H1 (cell line): ENCODE measurements around the gene CPXM1. TPM values are rescaled to one million over a fixed set of nuclear protein-coding genes. Genes with fewer than 3 reads are reported as not detected.

Source experiments
- CTCF ChIA-PET: fragments of 300-600 bp; sonication (Branson Sonifier 250); formaldehyde crosslinking; loops from one replicate; lab custom pipeline; 2021; ENCODE audit not compliant: partially characterized antibody; lab: Charles Lee
- POLR2A ChIA-PET: fragments of 300-600 bp; sonication (Branson Sonifier 250); formaldehyde crosslinking; loops from one replicate; lab custom pipeline; 2021; ENCODE audit warnings: inconsistent platforms; ENCODE audit not compliant: partially characterized antibody; lab: Charles Lee
- DNase-seq, 2 experiments: peaks; one replicate each; pipeline versions ENCODE4 v3.0.0 to v3.0.0-alpha.2; 2010 to 2022; ENCODE audit warnings: low spot score in 2 of 2, low read depth in 1 of 2, mixed read lengths in 1 of 2
- FAIRE-seq: peaks from 2 replicates; lab custom pipeline; 2011; peaks lifted over from hg19 to GRCh38; lab: Jason Lieb, UNC
- H2AFZ ChIP-seq: 2 replicates; pipeline ENCODE4 v1.8.1; 2012; ENCODE audit warnings: low read length, inconsistent platforms
- H2AK5ac ChIP-seq: 2 replicates; pipeline ENCODE4 v1.6.1; 2013; ENCODE audit warnings: low read depth, low read length
- H2BK120ac ChIP-seq: replicated peaks from 2 replicates; pipeline ENCODE3; 2013; ENCODE audit warnings: low read depth, low read length, inconsistent platforms
- H2BK12ac ChIP-seq: 2 replicates; pipeline ENCODE4 v1.6.1; 2013; ENCODE audit warnings: low read depth, low read length
- H2BK15ac ChIP-seq: 2 replicates; pipeline ENCODE4 v1.6.1; 2013; ENCODE audit warnings: low read length
- H2BK20ac ChIP-seq: 2 replicates; pipeline ENCODE4 v1.6.1; 2013; ENCODE audit warnings: low read length
- H2BK5ac ChIP-seq: 2 replicates; pipeline ENCODE4 v1.6.1; 2013; ENCODE audit warnings: low read depth, low read length
- H3K14ac ChIP-seq: 2 replicates; pipeline ENCODE4 v1.6.1; 2013; ENCODE audit warnings: inconsistent platforms; ENCODE audit not compliant: insufficient read length
- H3K18ac ChIP-seq: 2 replicates; pipeline ENCODE4 v1.6.1; 2013; ENCODE audit warnings: low read length; ENCODE audit errors: extremely low read depth
- H3K23ac ChIP-seq: 2 replicates; pipeline ENCODE4 v1.6.1; 2013; ENCODE audit warnings: inconsistent platforms; ENCODE audit not compliant: insufficient read length
- H3K23me2 ChIP-seq: 2 replicates; pipeline ENCODE4 v1.6.1; 2013; ENCODE audit warnings: low read depth, low read length
- H3K27ac ChIP-seq: 2 replicates; pipeline ENCODE4 v1.6.1; 2011; ENCODE audit warnings: low read depth, low read length, inconsistent platforms
- H3K27me3 ChIP-seq, 4 experiments: replicated peaks in 1 of 4; 1 replicate in 1 of 4; 2 replicates in 3 of 4; pipeline versions ENCODE4 v1.6.1 to v1.8.1; 2011 to 2013; ENCODE audit warnings: low read length in 3 of 4, mild to moderate bottlenecking in 3 of 4, inconsistent platforms in 2 of 4, mixed read lengths in 2 of 4, moderate library complexity in 1 of 4; ENCODE audit not compliant: control insufficient read depth in 3 of 4, insufficient read depth in 3 of 4; ENCODE audit errors: extremely low read depth in 1 of 4
- H3K36me3 ChIP-seq, 4 experiments: 2 replicates each; pipeline versions ENCODE4 v1.6.1 to v1.8.1; 2011 to 2013; ENCODE audit warnings: mild to moderate bottlenecking in 4 of 4, low read length in 3 of 4, moderate library complexity in 2 of 4, control low read depth in 1 of 4, inconsistent platforms in 1 of 4; ENCODE audit not compliant: insufficient read depth in 4 of 4, control insufficient read depth in 2 of 4
- H3K4ac ChIP-seq: replicated peaks from 2 replicates; pipeline ENCODE3; 2013; ENCODE audit warnings: low read length, low read depth, mixed read lengths, inconsistent platforms; ENCODE audit not compliant: insufficient read length
- H3K4me1 ChIP-seq, 4 experiments: replicated peaks in 1 of 4; 1 replicate in 1 of 4; 2 replicates in 3 of 4; pipeline versions ENCODE4 v1.6.1 to v1.8.1; 2011 to 2013; ENCODE audit warnings: low read length in 3 of 4, inconsistent platforms in 2 of 4, mixed read lengths in 1 of 4; ENCODE audit not compliant: insufficient read depth in 4 of 4, control insufficient read depth in 3 of 4
- H3K4me2 ChIP-seq, 2 experiments: 2 replicates each; pipeline versions ENCODE4 v1.6.1 to v1.8.1; 2011 to 2013; ENCODE audit warnings: low read depth in 2 of 2, low read length in 2 of 2, control low read depth in 1 of 2, inconsistent platforms in 1 of 2, mild to moderate bottlenecking in 1 of 2; ENCODE audit not compliant: insufficient read depth in 1 of 2
- H3K4me3 ChIP-seq, 4 experiments: fragments of 200-600, 300-600 bp in 1 of 4; sonication (generic), shearing (Covaris generic), sonication (Bioruptor Twin) in 1 of 4; 2 replicates each; pipeline versions ENCODE4 v1.5.1 to v1.8.1; 2011 to 2016; ENCODE audit warnings: low read length in 4 of 4, low read depth in 3 of 4, control low read depth in 2 of 4, inconsistent platforms in 2 of 4, mild to moderate bottlenecking in 2 of 4, mixed read lengths in 1 of 4, moderate library complexity in 1 of 4; ENCODE audit not compliant: insufficient read depth in 2 of 4; ENCODE audit errors: extremely low read depth in 1 of 4
- H3K56ac ChIP-seq: replicated peaks from 2 replicates; pipeline ENCODE3; 2013; ENCODE audit warnings: low read depth, mild to moderate bottlenecking, mixed read lengths, low read length, inconsistent platforms; ENCODE audit not compliant: insufficient read length
- H3K79me1 ChIP-seq: 2 replicates; pipeline ENCODE4 v1.6.1; 2013; ENCODE audit warnings: low read depth, low read length, control low read depth
- H3K79me2 ChIP-seq, 2 experiments: 2 replicates each; pipeline versions ENCODE4 v1.6.1 to v1.8.1; 2012 to 2013; ENCODE audit warnings: low read length in 2 of 2, mild to moderate bottlenecking in 2 of 2, inconsistent platforms in 1 of 2; ENCODE audit not compliant: insufficient read depth in 2 of 2, control insufficient read depth in 1 of 2
- H3K9ac ChIP-seq, 4 experiments: replicated peaks in 1 of 4; 1 replicate in 1 of 4; 2 replicates in 3 of 4; pipeline versions ENCODE4 v1.6.1 to v1.8.1; 2011 to 2013; ENCODE audit warnings: low read depth in 3 of 4, low read length in 3 of 4, control low read depth in 2 of 4, mild to moderate bottlenecking in 2 of 4, moderate library complexity in 2 of 4, inconsistent platforms in 1 of 4; ENCODE audit errors: extremely low read depth in 1 of 4
- H3K9me3 ChIP-seq, 2 experiments: 2 replicates each; pipeline versions ENCODE4 v1.6.1 to v1.8.1; 2012 to 2013; ENCODE audit warnings: mild to moderate bottlenecking in 2 of 2, moderate library complexity in 2 of 2, control low read depth in 1 of 2, inconsistent platforms in 1 of 2, low read depth in 1 of 2, low read length in 1 of 2, mixed read lengths in 1 of 2; ENCODE audit not compliant: insufficient read depth in 2 of 2
- H4K20me1 ChIP-seq, 2 experiments: replicated peaks in 1 of 2; 2 replicates each; pipeline versions ENCODE3 to v1.8.1; 2011 to 2013; ENCODE audit warnings: inconsistent platforms in 2 of 2, low read length in 2 of 2, mild to moderate bottlenecking in 1 of 2; ENCODE audit not compliant: insufficient read depth in 2 of 2, control insufficient read depth in 1 of 2
- H4K5ac ChIP-seq: 2 replicates; pipeline ENCODE4 v1.6.1; 2013; ENCODE audit warnings: low read length, low read depth, mixed read lengths, inconsistent platforms; ENCODE audit not compliant: insufficient read length
- H4K8ac ChIP-seq: 2 replicates; pipeline ENCODE4 v1.8.0; 2013; ENCODE audit warnings: mild to moderate bottlenecking, moderate library complexity, low read length, inconsistent platforms; ENCODE audit not compliant: insufficient read depth; ENCODE audit errors: extremely low read depth
- H4K91ac ChIP-seq: replicated peaks from 2 replicates; pipeline ENCODE3; 2013; ENCODE audit warnings: low read length, mixed read lengths, inconsistent platforms; ENCODE audit not compliant: insufficient read length
- BACH1 ChIP-seq: IDR thresholded peaks from 2 replicates; pipeline ENCODE4 v1.6.1; 2012; ENCODE audit warnings: low read length, improper control_type of control experiment
- CREB1 ChIP-seq: IDR thresholded peaks from 2 replicates; pipeline ENCODE4 v1.6.1; 2012; ENCODE audit warnings: inconsistent platforms
- HDAC6 ChIP-seq: IDR thresholded peaks from one replicate; pipeline ENCODE4 v1.7.1; 2012; ENCODE audit warnings: low read depth, mild to moderate bottlenecking, inconsistent platforms, low read length, moderate library complexity
- MAFK ChIP-seq: IDR thresholded peaks from 2 replicates; pipeline ENCODE4 v1.6.1; 2012; ENCODE audit warnings: low read depth, mild to moderate bottlenecking, improper control_type of control experiment, low read length
- SP4 ChIP-seq: IDR thresholded peaks from 2 replicates; pipeline ENCODE4 v1.6.1; 2012; ENCODE audit warnings: low read length, inconsistent platforms
- SUZ12 ChIP-seq: fragments of 200-600 bp; sonication (generic); IDR thresholded peaks from 2 replicates; pipeline ENCODE4 v1.6.1; 2012; ENCODE audit warnings: mild to moderate bottlenecking, inconsistent platforms, low read length, moderate library complexity, mixed read lengths
- TAF1 ChIP-seq: IDR thresholded peaks from 2 replicates; pipeline ENCODE4 v1.6.1; 2011; ENCODE audit warnings: mild to moderate bottlenecking, low read depth, low read length
- TAF7 ChIP-seq: optimal IDR thresholded peaks from 2 replicates; pipeline ENCODE3; 2011; ENCODE audit warnings: low read depth, mild to moderate bottlenecking, inconsistent platforms, low read length, moderate library complexity, borderline replicate concordance
- WGBS, 2 experiments: shearing (Covaris generic) in 1 of 2; methylation state at CpG; one replicate each; pipeline versions ENCODE4 v1.1.6 to v1.1.7; 2013 to 2015; ENCODE audit warnings: low lambda C conversion rate in 2 of 2, mixed read lengths in 2 of 2, inconsistent platforms in 1 of 2, low coverage in 1 of 2, missing lambda C conversion rate in 1 of 2; ENCODE audit not compliant: insufficient replicate concordance in 2 of 2, insufficient coverage in 1 of 2, insufficient read length in 1 of 2; ENCODE audit errors: extremely low coverage in 1 of 2, missing lambda C conversion rate in 1 of 2; 5-methylcytosine and 5-hydroxymethylcytosine counted together
- polyA plus RNA-seq, 7 experiments: library from polyadenylated mRNA; depleted of rRNA in 3 of 7; stranded (reverse) in 5 of 7; unstranded in 2 of 7; fragments of >200 nt in 5 of 7; fragments of 200-250 nt in 2 of 7; gene quantifications; 1 replicate in 5 of 7; 2 replicates in 1 of 7; 4 replicates in 1 of 7; pipeline versions ENCODE4 v1.2.1 to v1.2.3, GENCODE V29; 2011 to 2013; ENCODE audit warnings: missing spikeins in 2 of 7, mixed read lengths in 2 of 7
- total RNA-seq: library from RNA; stranded (reverse); fragmentation: NEBNext Ultra II Directional; extraction: Animal tissue kit (Norgen Biotek cat#: 25700); gene quantifications from 2 replicates; pipeline ENCODE4 v1.2.1, GENCODE V29; 2021
- TF ChIP-seq, protein P1 (sequence below): IDR thresholded peaks from 2 replicates; pipeline ENCODE4 v1.6.1; 2012; ENCODE audit warnings: inconsistent platforms
- TF ChIP-seq, protein P2 (sequence below), 3 experiments: IDR thresholded peaks; 1 replicate in 2 of 3; 2 replicates in 1 of 3; pipeline versions ENCODE4 v1.5.1 to v1.6.1; 2011; ENCODE audit warnings: low read length in 3 of 3, mild to moderate bottlenecking in 3 of 3, inconsistent platforms in 2 of 3, low read depth in 1 of 3, moderate library complexity in 1 of 3; ENCODE audit not compliant: insufficient read depth in 1 of 3; ENCODE audit errors: control extremely low read depth in 1 of 3

Gene CPXM1
- total and polyA plus RNA-seq, 2 of the 8 experiments (the other 6 are each of a cell fraction or from before 2014, with no cell fraction given) = 31.3 to 81.9 TPM

DNA sequence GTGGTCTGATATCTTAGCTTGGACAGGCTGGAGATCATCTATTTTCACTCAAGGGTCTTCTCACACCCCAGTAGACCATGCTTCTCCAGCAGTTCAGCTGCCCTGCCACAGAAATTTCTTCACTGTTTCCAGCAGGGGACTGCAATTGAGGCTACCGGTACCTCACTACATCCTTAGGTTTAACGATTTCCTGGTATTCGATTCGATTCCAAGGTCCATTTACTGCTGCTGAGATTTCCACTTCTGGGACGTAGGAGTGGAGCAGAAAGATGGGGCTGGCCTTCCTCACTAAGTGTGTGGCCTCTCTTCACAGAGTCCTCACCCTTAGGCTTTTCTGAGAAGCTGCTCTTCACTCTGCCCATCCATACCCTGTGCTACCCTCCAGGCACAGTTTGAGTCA is 46.3 kb upstream of the CPXM1 start:
- no peaks in the 10 kb centered on the region; the same call in 1 of the 2 replicates for H3K23me2 ChIP-seq
- H3K27me3 ChIP-seq = no peaks in the 10 kb centered on the region
- ChIA-PET POLR2A (no interaction called here), CTCF (no interaction called here)
- no peak overlapping the region for H4K5ac ChIP-seq
- H3K9ac ChIP-seq = no peak overlapping the region
- no peak overlapping the region for H2BK20ac ChIP-seq
- H3K79me2 ChIP-seq = no peaks in the 10 kb centered on the region
- no peak overlapping the region for H3K27ac ChIP-seq
- no peak overlapping the region for H2AK5ac ChIP-seq
- FAIRE-seq (no peak), DNase-seq (no peak)
- no peak overlapping the region for H2BK5ac ChIP-seq
- H3K14ac ChIP-seq = no peak overlapping the region
- no peaks in the 10 kb centered on the region for H3K79me1 ChIP-seq
- no peak overlapping the region for H2AFZ ChIP-seq
- H3K56ac ChIP-seq = no peak overlapping the region
- no peak overlapping the region for H3K4me2 ChIP-seq
- H3K18ac ChIP-seq = no peak overlapping the region
- H4K91ac ChIP-seq = no peak overlapping the region
- no peak overlapping the region for H2BK15ac ChIP-seq
- no peak overlapping the region for H3K4ac ChIP-seq
- no peaks in the 10 kb centered on the region for H3K9me3 ChIP-seq
- no peak overlapping the region for H3K4me3 ChIP-seq
- TF ChIP-seq, protein P1, sequence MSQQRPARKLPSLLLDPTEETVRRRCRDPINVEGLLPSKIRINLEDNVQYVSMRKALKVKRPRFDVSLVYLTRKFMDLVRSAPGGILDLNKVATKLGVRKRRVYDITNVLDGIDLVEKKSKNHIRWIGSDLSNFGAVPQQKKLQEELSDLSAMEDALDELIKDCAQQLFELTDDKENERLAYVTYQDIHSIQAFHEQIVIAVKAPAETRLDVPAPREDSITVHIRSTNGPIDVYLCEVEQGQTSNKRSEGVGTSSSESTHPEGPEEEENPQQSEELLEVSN = no peak
- no peak for TF ChIP-seq TAF1
- no peak for TF ChIP-seq SUZ12
- TF ChIP-seq, protein P2, sequence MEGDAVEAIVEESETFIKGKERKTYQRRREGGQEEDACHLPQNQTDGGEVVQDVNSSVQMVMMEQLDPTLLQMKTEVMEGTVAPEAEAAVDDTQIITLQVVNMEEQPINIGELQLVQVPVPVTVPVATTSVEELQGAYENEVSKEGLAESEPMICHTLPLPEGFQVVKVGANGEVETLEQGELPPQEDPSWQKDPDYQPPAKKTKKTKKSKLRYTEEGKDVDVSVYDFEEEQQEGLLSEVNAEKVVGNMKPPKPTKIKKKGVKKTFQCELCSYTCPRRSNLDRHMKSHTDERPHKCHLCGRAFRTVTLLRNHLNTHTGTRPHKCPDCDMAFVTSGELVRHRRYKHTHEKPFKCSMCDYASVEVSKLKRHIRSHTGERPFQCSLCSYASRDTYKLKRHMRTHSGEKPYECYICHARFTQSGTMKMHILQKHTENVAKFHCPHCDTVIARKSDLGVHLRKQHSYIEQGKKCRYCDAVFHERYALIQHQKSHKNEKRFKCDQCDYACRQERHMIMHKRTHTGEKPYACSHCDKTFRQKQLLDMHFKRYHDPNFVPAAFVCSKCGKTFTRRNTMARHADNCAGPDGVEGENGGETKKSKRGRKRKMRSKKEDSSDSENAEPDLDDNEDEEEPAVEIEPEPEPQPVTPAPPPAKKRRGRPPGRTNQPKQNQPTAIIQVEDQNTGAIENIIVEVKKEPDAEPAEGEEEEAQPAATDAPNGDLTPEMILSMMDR (IDR thresholded peaks at IDR 0.05; ENCODE audit: control extremely low read depth in 1 of 3, insufficient read depth in 1 of 3, low read depth in 1 of 3, low read length in 3 of 3) = no peak
- no peak for TF ChIP-seq SP4
- no peak for TF ChIP-seq MAFK
- no peak for TF ChIP-seq BACH1
- no peak for TF ChIP-seq HDAC6
- no peak for TF ChIP-seq TAF7
- TF ChIP-seq CREB1 = no peak
- H2BK120ac ChIP-seq = no peak overlapping the region
- H4K20me1 ChIP-seq = no peaks in the 10 kb centered on the region
- H3K23ac ChIP-seq = no peak overlapping the region
- WGBS, 2 experiments = 98% methylated on average over 5 of the region's 5 CpGs; no CpG with 5 or more reads in 1 of the 2 experiments
- H4K8ac ChIP-seq = no peak overlapping the region
- no peaks in the 10 kb centered on the region for H3K36me3 ChIP-seq
- H2BK12ac ChIP-seq = no peak overlapping the region
- H3K4me1 ChIP-seq = no peaks in the 10 kb centered on the region; a peak in 1 of 7 replicates
